Astrocyte of the cerebellum (primary cell): ENCODE results near the gene MELTF.

Experiments
- DNase-seq: peaks from one replicate; pipeline ENCODE4 v3.0.0-alpha.2; 2011; ENCODE audit warnings: low read depth
- H3K4me3 ChIP-seq: 2 replicates; pipeline ENCODE4 v1.5.1; 2011; ENCODE audit warnings: mild to moderate bottlenecking, low read depth, low read length, moderate library complexity
- in situ Hi-C: cut with HindIII; loops from 2 replicates; pipeline ENCODE4 v1.10.0; 2017; ENCODE audit warnings: low sequenced_read_pairs
- TF ChIP-seq, protein P1 (sequence below): IDR thresholded peaks from 2 replicates; pipeline ENCODE4 v1.5.1; 2012; ENCODE audit warnings: low read length, low read depth, moderate library complexity, mild to moderate bottlenecking; ENCODE audit errors: missing control alignments

Gene MELTF

GRCh38 chr3:196975349-196975748, 54.3 kb downstream of the MELTF start:
- TF ChIP-seq, protein P1, sequence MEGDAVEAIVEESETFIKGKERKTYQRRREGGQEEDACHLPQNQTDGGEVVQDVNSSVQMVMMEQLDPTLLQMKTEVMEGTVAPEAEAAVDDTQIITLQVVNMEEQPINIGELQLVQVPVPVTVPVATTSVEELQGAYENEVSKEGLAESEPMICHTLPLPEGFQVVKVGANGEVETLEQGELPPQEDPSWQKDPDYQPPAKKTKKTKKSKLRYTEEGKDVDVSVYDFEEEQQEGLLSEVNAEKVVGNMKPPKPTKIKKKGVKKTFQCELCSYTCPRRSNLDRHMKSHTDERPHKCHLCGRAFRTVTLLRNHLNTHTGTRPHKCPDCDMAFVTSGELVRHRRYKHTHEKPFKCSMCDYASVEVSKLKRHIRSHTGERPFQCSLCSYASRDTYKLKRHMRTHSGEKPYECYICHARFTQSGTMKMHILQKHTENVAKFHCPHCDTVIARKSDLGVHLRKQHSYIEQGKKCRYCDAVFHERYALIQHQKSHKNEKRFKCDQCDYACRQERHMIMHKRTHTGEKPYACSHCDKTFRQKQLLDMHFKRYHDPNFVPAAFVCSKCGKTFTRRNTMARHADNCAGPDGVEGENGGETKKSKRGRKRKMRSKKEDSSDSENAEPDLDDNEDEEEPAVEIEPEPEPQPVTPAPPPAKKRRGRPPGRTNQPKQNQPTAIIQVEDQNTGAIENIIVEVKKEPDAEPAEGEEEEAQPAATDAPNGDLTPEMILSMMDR = no peak
- in situ Hi-C loops = no loop called here
- H3K4me3 ChIP-seq = no peak overlapping the region
- no peak for DNase-seq

DNA sequence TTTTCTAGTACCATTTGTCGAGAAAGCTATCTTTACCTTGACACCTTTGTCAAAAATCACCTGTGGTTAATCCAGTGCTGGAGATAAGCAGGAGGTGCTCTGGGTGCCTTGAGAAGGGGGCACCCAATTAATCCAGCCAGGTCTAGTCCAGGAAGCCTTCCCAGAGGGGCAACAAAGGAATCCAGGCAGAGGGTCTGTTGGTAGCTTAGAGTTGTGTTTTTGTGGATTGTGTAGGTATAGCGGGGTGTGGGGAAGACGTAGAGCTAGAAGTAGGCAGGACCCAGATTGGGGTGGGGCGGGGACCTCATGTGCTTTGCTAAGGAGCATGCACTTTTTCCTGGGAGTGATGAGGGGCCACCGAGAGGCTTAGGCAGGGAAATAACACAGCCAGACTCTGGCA, 55.0 kb downstream of the MELTF start:
- H3K4me3 ChIP-seq = no peak overlapping the region
- no peak for DNase-seq
- TF ChIP-seq, protein P1 = no peak
- in situ Hi-C loops = no loop called here

- in situ Hi-C loops = no loop called here
- TF ChIP-seq, protein P1 = no peak
- no peak for DNase-seq
- no peak overlapping the region for H3K4me3 ChIP-seq
Observed at GRCh38 chr3:196971094-196971698, 58.4 kb downstream of the MELTF start.

DNA sequence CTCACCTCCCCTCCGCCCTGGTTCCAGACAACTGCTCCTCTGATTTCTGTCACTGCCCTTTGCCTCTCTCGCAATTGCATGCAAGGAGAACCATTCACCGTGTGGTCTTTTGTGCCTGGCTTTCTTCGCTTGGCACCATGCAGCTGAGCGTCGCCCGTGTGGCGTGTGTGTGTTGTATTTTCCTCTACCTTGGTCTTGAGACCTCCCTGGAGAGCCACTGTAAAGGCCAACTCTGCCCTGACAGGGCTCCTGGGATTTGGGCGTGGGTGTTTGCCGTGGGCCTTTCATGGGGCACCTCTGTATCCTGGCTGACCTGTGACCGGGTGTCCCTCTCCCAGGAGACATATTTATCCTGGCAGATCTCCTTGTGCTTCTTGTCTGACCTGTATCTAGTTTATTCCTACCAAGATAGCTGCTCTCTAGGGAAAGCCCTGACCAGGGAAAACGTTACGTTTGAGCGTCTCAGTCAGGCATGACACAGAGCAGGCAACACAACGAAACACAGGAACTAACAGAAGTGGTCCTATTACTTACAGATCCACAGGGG, 59.0 kb downstream of the MELTF start:
- H3K4me3 ChIP-seq = no peak overlapping the region

DNA sequence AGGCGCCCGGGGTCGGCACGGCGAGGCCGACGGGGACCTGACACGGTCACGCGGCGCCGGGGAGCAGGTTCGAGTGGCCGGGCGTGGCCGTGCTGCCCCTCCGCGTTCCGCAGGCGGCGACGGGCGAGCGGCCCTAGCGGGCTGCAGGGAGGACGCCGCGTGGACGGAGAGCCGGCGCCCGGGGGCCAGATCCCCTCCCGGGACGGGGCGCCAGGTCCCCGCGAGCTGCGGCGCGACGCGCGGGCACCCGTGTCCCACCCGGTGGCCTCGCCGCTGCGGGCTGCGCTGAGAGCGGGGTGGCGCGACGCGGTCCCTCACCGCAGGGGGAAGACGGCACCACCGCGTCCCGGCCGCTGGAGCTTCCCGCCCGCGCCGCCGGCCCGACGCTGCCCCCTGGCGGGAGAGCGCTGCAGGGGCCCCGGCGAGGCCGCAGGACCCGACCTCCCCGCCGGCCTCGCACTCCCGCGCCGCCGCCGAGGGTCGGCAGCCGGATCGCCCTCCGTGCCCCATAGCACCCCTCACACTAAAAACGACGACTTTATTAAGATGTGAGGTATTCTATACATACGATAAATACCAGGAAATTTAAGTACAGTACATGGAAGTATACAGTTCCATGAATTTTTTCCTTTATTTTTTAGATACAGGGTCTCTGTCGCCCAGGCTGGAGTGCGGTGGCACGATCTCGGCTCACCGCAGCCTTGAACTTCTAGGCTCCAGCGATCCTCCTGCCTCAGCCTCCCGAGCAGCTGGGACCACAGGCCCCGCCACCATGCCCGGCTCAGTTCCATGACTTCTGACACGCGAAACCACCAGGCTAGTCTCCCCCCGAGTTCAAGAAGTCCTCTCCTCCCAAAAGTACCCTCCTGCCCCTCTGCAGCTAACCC, 59.7 kb downstream of the MELTF start:
- DNase-seq = no peak
- in situ Hi-C loops = no loop called here
- TF ChIP-seq, protein P1 = peak; percentile 36
- H3K4me3 ChIP-seq = peak overlapping the region; percentile 56

More for the DNA sequence above, 59.0 kb downstream of the MELTF start:
- DNase-seq = no peak
- TF ChIP-seq, protein P1 = no peak
- in situ Hi-C loops = no loop called here

- H3K4me3 ChIP-seq = peak overlapping the region; percentile 56
- TF ChIP-seq, protein P1 = no peak
- in situ Hi-C loops = no loop called here
- DNase-seq = no peak
Observed at GRCh38 chr3:196969134-196969659, 60.4 kb downstream of the MELTF start.
